ENCODE results near the gene PRIMPOL.
"Not testable (repeated sequence)": the region's sequence is repeated elsewhere in the genome, so short reads cannot be mapped to it uniquely, and the experiment has no call there.

PRIMPOL gene

GRCh38 chr4:184719407-184719806 lies 69.9 kb downstream of the PRIMPOL start:
- no peak for DNase-seq

DNA sequence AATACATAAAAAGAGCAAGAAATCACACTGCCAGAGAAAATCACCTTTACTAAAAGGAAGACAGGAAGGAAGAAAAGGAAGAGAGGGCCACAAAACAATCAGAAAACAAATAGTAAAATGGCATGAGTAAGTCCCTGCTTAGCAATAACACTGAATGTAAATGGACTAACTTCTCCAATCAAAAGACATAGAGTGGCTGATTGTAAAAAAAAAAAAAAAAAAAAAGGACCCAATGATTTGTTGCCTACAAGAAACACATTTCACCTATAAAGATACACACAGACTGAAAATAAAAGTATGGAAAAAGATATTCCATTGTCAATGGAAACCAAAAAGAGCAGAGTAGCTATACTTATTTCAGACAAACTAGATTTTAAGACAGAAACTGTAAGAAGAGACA lies 71.7 kb downstream of the PRIMPOL start:
- no peak for DNase-seq

- DNase-seq = no peak
Measured at GRCh38 chr4:184722798-184723197, 73.3 kb downstream of the PRIMPOL start.

GRCh38 chr4:184727430-184727829 lies 77.9 kb downstream of the PRIMPOL start:
- DNase-seq = no peak

DNA sequence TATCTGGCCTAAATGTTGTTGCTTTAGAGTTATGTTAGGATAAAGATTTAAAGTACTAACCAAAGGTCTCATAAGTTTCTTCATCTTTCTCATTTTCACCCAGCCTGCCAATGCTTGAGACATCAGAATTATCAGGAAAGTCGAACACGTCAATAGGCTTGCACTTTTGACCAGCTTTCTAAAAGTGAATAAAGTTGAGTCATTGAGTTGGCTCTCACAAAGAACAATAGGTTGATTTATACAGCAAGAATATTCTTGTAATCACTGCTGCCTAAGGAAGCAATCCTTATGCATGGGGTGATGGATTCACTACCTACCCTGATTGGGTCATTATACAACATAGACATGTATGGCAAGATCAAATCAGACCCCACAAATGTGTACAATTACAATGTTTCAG lies 79.3 kb downstream of the PRIMPOL start:
- no peak for DNase-seq

GRCh38 chr4:184729946-184730345 lies 80.4 kb downstream of the PRIMPOL start:
- DNase-seq = no peak

- DNase-seq = no peak
Measured at GRCh38 chr4:184731056-184731455, 81.5 kb downstream of the PRIMPOL start.

DNA sequence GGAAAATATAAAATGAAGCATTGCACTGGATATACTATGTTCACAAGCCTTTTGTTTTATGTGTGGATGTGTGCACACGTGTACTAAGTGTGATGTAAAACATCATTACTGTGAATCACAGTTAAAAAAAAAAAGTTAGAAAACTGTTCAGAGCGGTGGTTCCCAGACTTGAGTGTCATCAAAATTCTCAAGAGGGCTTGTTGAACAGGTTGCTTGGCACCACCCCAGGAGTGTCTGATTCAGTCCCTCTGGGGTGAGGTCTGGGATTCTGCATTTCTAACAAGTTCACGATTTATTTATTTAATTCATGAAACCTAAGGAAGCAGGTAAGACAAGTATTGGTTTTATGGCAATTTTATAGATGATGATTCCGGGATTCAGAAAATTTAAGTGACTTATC lies 82.6 kb downstream of the PRIMPOL start:
- DNase-seq = no peak

GRCh38 chr4:184733654-184734524 lies 84.4 kb downstream of the PRIMPOL start, which contains the start of gene CENPU:
CENPU (minus strand) TSS chr4:184734096; CDS start chr4:184734062, 34 bp downstream.
- peak; percentile 96 for DNase-seq

DNA sequence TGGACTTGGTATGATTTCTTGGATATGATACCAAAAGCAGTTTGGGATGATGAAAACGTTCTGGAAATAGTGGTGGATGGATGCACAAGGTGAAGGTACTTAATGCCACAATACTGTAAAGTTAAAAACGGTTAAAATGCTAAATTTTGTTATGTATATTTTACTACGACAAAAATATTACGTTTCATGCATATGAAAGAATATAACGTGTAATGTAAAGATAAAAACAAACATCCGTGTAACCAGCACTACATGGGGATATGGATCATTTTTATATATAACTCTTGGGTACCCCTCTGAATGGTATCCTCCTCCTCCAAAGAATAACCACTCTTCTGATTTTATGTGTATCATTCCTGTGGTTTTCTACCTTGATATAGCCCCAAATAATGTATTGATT lies 85.2 kb downstream of the PRIMPOL start:
- DNase-seq = no peak

- DNase-seq = not testable (repeated sequence)
Measured at GRCh38 chr4:184739575-184739974, 90.0 kb downstream of the PRIMPOL start.

- no peak for DNase-seq
Measured at GRCh38 chr4:184740980-184741391, 91.4 kb downstream of the PRIMPOL start.

GRCh38 chr4:184741651-184742050 lies 92.1 kb downstream of the PRIMPOL start:
- not testable (repeated sequence) for DNase-seq

DNA sequence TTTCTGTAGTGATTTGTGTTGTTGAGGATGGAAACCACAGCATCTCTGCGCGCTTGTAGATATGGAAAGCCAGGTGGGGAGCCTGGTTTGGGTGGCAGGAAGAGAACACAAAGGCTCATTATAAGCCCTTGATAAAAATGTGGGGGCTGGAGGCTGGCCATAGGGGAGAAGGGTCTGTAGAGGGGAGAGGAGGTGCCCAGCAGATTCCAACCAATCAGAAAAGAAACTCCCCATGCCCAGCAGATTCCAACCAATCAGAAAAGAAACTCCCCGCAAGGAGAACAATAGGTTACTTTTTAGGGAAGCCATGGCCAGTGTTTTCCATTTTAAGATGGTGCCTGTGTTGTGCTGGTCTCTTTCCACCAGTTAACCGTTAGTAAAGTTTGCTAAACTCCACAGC lies 94.1 kb downstream of the PRIMPOL start:
- no peak for DNase-seq

- DNase-seq = no peak
Measured at GRCh38 chr4:184744236-184744635, 94.7 kb downstream of the PRIMPOL start.

Measured in stimulated activated CD8-positive, alpha-beta memory T cell treated with anti-CD3 and anti-CD28 coated beads, Interleukin-4, amount 100 ng/mL, for 48 hours (primary cell).